HL-60/S4 (cell line): ENCODE results near the gene FAM53B.

Experiments used
- in situ Hi-C: fragments of 300-500 bp; cut with MboI; formaldehyde crosslinking; loops from 2 replicates; pipeline ENCODE4 v1.14.3; 2022; ENCODE audit warnings: low sequenced_read_pairs

The FAM53B gene

GRCh38 chr10:124683814-124684213, 60.4 kb downstream of the FAM53B start:
- in situ Hi-C loops, result no loop called here

DNA sequence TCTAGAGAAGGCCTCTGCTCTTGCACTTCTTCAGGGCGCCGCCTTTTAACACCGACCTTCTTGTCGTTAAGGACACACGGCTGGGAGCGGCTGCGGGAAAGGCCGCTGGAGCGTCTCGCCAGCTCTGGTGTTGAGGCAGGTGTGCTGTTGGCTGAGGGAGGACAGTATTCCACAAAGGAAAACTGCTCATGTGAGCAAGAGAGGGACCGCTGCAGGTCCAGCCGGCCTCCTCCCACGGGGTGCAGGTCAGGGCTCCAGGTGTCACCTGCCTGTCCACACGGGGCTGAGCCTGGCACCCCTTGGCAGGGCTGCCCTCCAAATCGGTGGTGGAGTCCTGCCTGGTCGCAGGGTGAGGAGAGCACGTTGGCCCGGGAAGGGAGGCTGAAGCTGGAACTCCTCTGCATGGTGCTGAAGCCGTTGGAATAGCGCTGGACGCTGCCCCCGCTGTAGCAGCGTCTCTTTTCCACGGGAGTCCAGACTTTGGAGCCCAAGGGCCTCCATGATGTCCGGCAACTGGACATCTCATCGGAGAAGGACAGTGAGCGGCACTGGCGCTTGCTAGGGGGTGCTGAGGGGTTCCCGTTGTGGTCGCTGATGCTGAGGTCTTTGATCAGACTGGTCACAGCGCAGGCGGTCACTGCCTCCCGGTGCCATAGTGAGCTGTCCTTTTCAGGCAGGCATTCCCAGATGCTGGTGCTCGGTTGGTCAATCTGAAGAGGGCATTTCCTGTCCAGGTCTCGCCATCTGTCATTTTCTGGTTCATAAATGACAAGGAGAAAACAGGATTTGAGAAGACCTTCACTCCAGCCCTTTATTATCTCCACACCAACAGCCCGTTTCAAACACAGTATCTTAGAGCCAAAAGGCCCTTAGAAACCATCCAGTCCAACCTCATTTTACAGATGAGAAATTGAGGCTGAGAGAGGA, 62.3 kb downstream of the FAM53B start:
- in situ Hi-C loops, result no loop called here

DNA sequence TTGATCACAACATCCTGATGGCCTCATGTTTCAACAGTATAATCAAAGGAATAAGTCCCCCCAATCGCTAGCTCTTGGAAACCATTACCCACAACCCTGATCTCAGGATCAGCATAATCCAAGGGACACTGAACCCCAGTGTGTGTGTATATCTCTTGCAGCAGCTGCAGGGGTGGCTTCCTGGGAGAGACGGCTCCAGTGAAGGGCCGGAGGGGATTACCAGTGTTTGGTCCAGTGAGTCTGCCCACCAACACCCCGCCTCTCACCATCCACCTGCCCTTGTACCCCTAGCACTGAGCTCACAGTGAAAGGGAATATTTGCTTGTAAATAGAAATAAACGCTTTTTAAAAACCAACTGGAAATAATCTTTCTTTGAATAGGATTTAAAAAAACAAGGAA, 63.1 kb downstream of the FAM53B start:
- in situ Hi-C loops, result no loop called here

DNA sequence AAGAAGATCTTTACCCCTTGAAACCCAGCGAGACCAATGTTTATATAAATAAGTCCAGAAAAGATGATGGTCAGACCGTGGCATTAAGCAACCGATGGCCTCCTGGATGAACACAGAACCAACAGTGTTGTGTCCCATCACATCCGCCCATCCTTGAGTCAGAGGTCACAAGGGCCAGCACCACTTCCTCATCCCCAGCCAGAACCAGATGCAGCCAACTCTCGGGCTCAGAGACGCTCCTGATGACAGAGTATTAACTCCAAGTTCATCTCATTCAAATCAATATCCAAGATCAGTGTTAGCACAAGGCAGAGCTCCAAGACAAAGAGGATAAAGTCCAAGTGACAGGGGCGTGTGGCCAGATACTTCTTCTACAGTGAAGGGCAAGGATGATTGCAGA, 63.5 kb downstream of the FAM53B start:
- in situ Hi-C loops, result no loop called here

GRCh38 chr10:124679401-124679800, 64.8 kb downstream of the FAM53B start:
- in situ Hi-C loops, result no loop called here

DNA sequence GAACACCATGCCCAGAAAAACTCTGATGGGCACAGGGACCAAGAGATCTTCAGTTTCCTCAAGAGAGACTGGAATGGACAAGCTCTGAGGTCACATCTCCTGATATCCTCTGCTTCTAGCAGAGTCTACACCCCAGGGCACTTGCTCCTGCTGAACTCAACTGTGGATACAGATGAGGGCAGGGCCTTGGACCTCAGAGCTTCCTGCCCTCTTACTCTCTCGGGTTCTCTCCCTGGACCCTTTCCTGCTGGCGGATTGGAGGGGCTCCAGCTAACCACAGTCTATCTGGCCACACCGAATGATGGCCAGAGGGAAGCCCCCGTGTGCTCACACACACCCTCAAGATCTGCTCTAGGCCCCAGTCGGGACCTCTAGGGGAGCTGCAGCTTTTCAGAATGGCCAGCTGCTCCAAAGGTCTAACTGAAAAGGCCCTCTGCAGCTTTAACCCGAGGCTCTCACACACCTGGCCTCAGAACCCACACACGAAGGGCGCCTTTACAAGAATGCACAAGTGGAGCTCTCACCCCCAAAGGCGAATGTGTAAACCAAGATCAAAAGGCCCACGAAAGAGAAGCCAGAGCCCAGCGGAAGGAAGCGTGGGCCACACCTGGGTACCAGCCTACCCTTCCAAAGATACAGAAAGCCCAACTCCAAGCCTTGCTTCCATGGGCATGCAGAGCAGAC, 65.5 kb downstream of the FAM53B start:
- in situ Hi-C loops, result no loop called here

DNA sequence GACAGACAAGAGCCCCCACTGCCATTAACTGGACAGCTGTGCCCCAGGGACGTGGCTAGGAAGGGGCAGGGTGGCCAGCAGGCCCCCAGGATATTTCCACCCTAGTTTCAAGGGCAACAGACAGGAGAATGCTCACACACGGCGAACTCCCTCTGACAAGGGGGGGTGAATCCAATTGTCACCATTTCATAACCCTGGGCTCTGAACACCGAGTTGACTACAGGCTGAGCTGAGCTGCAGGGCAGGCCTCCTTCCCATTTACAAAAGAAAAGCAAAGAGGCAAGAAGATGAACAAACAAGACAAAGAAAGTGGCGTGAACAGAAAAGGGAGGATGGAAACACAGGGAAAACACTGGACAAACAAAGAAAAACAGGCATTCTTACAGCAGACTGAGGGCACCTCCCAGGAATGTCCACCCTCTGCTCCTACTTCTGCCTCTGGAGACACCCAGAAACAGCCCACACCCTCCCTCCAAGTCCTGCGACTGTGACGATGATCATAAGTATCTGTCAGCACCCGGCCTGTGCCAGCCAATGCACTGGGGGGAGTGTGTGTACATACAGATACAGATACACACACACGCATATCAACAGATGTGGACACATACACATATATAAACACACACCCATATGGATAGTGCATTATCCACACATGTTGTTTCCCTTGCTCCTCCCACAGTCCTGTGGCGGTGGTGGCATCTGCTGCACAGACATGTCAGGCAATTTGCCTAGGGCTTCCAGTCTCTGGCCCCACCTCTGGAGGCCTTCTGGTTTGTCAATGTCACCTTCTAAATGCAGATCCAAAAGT, 66.2 kb downstream of the FAM53B start:
- in situ Hi-C loops, result no loop called here

GRCh38 chr10:124677293-124677699, 66.9 kb downstream of the FAM53B start:
- in situ Hi-C loops, result no loop called here

GRCh38 chr10:124676416-124677062, 67.6 kb downstream of the FAM53B start:
- in situ Hi-C loops, result no loop called here

GRCh38 chr10:124675824-124676223, 68.4 kb downstream of the FAM53B start:
- in situ Hi-C loops, result no loop called here

GRCh38 chr10:124675261-124675660, 68.9 kb downstream of the FAM53B start:
- in situ Hi-C loops, result no loop called here

GRCh38 chr10:124674768-124675222, 69.4 kb downstream of the FAM53B start:
- in situ Hi-C loops, result no loop called here

- in situ Hi-C loops, result no loop called here
Observed at GRCh38 chr10:124672181-124672638, 72.0 kb downstream of the FAM53B start.

DNA sequence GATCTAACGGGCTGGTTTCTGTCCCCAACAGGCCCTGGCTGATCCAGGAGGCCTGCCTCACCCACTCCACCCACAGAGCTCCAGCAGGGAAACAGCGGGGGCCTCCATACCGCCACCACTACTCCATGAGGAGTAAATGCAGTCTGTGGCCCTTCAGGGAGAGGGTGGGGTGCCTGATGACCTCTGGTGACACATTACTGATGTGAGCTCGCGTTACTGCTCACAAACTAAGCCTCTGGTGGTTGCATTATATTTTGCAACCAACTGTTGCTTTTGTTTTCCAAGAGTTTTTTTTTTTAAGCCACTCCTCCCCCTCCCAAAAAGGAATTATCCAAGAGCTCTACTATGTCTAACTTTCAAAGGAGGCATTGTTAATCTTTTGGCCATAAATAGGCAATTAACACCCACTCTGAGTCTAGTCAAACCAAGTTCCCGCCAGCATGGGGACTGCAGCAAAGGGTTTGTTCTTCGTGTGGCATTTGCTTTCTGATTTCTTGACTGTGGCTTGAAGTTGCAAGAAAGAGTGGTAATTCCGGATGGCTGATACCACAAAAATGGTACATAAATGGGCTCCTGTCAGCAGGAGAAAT, 72.6 kb downstream of the FAM53B start:
- in situ Hi-C loops, result no loop called here

DNA sequence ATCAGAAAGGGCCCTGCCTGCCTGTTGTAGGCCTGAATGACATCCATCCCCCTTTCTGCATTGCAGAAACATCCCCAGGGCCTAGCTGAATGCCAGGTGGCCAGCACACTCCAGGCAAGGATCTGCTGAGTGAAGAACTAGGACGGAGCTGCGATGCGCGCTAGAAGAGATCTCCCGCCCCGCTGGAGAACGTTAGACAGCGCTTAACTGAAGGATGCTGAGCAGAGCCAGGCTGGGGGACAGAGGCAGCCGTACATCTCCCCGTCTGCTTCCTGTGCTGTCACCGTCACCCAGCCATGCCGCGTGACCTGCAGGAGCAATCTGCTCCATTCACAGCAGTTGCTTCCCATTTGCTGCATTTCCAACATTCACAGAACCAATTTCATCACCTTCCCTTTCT, 73.3 kb downstream of the FAM53B start:
- in situ Hi-C loops, result no loop called here

DNA sequence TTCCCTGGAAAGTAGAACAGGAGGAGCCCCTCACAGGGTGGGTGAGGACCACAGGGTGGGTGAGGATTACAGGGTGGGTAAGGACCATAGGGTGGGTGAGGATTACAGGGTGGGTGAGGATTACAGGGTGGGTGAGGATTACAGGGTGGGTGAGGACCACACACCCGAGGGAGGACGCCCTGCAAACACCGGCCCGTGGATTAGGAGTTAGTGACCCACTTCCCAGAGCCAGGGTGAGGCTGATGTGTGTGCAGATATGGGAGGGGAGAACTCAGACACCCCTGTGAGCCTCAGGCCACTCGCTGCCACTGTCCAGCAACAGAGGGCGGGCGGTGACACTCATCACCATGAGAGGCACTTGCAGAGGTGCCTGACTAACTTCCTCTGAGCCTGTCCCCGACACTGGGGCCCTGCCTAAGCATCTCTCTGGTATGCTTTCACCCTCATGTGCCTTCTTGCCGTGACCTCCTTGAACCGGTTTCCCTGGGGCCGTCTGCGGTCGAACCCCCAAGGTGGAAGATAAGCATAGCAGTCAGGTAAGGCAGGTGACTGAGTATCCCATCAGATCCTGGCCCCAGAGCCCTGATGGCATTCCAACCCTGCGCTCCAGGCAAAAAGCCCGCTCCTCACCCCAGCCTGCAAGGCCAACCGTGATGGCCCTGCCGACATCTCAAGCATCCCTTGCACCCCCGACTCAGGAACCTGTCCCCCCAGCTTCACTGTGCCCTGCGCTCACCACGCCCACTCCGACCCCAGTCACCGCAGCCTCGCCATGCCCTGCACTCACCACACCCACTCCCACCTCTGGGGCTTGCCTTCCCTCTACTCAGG, 74.1 kb downstream of the FAM53B start:
- in situ Hi-C loops, result no loop called here

- in situ Hi-C loops, result no loop called here
Observed at GRCh38 chr10:124669141-124669823, 74.9 kb downstream of the FAM53B start.

- in situ Hi-C loops, result no loop called here
Observed at GRCh38 chr10:124668517-124669051, 75.6 kb downstream of the FAM53B start.
